NAMALWA (cell line): ENCODE data around the gene ZNF683.
"Not testable (repeated sequence)": the region's sequence is repeated elsewhere in the genome, so short reads cannot be mapped to it uniquely, and the experiment has no call there.

ENCODE experiments used
- DNase-seq: peaks from one replicate; pipeline ENCODE4 v3.0.0-alpha.2; 2015; ENCODE audit warnings: low spot score

The ZNF683 gene

GRCh38 chr1:26372611-26373010 is at the start of gene ZNF683:
TSS of gene ZNF683 (minus strand) at chr1:26372750. CDS start at chr1:26368571, 4,179 bp downstream.
- DNase-seq: not testable (repeated sequence)

- no peak for DNase-seq
Observed at GRCh38 chr1:26419494-26419893, 46.9 kb upstream of the ZNF683 start.

DNA sequence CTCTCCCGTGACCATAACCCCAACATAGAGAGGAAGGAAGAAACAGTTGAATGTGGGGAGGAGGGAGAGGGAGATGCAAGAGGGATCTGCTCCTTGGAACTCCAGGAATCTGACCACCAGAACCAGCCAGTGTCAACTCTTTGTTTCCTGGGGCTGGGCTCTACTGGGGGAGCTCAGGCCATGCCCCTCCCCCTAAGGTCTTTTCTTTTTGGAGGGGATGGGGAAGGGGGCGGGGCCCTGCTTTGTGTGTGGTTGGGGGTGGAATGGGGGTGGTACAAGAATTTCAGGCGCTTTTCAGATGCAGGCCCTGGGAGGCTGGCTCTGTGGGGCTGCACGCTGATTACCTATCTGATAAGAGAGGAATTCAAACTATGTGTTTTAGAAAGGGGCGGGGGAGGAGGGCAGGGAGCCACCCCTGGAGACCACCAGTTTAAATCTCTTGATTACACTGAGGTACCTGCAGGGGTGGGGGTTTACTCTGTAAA is 46.4 kb upstream of the ZNF683 start:
- no peak for DNase-seq

GRCh38 chr1:26417111-26417759 is 44.7 kb upstream of the ZNF683 start:
- peak; percentile 87 for DNase-seq

- DNase-seq: no peak
Observed at GRCh38 chr1:26413031-26413430, 40.5 kb upstream of the ZNF683 start.

GRCh38 chr1:26412180-26412840 is 39.8 kb upstream of the ZNF683 start:
- no peak for DNase-seq

- no peak for DNase-seq
Observed at GRCh38 chr1:26411624-26412074, 39.1 kb upstream of the ZNF683 start.

- no peak for DNase-seq
Observed at GRCh38 chr1:26410706-26411623, 38.4 kb upstream of the ZNF683 start, which contains the start of gene LIN28A. TSS of gene LIN28A (plus strand) at chr1:26410817. CDS start at chr1:26410892, 75 bp downstream.

DNA sequence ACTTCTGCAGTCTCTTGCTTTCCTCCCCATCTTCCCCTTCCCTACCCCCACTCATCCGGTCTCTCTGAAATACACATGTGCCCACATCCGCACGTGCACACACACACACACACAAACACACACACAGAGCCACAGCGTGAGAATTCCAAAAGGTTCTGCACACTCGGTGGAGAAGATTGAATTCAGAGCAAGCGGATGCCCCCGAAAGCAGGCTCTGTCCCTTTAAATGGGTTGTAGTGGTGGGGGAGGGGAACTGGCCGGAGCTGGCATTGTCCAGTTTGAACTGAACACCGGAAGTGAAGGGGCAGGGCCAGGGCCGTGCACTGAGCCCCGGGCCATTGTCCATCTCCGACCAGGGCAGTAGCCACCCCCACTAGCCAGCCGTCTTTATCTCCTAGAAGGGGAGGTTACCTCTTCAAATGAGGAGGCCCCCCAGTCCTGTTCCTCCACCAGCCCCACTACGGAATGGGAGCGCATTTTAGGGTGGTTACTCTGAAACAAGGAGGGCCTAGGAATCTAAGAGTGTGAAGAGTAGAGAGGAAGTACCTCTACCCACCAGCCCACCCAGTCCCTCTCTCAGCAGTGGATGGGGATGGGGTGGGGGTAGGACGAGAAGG is 36.7 kb upstream of the ZNF683 start:
- no peak for DNase-seq

DNA sequence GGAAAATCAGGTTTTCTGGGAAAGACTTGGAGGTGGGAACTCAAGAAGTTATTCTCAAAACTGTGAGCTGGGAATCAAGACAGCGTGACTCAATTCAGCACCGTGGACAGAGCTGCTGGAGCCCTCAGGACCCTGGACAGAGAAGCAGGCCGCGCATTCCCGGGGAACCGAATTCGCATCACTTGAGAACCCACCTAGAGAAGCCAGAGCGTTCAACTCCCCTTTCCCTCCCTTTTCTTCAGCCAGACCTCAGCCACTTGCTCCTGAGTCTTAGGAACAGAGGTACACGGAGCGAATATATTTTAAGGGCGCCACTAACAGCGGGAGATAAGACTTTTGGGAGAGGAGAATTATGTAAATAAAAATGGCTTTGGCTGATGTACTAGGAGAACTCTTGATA is 36.1 kb upstream of the ZNF683 start:
- DNase-seq: peak; percentile 59

- no peak for DNase-seq
Observed at GRCh38 chr1:26405281-26405915, 32.8 kb upstream of the ZNF683 start.

- DNase-seq: no peak
Observed at GRCh38 chr1:26404641-26405040, 32.1 kb upstream of the ZNF683 start.

GRCh38 chr1:26403656-26404055 is 31.1 kb upstream of the ZNF683 start:
- no peak for DNase-seq

GRCh38 chr1:26401891-26402290 is 29.3 kb upstream of the ZNF683 start:
- no peak for DNase-seq

DNA sequence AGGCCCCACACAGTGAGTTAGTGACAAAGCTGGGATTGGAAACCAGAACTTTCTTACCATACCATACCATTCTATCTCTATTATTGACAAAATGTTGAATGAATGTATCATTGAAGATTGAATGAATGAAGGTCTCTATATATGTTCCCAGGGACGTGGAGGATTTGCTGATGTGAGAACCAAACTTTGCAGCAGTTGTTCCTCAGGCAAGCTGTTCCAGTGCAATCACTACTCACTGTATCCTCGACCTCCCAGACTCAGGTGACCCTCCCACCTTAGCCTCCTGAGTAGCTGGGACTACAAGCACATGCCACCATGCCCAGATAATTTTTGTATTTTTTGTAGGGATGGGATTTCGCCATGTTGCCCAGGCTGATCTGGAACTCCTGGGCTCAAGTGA is 26.5 kb upstream of the ZNF683 start:
- no peak for DNase-seq

DNA sequence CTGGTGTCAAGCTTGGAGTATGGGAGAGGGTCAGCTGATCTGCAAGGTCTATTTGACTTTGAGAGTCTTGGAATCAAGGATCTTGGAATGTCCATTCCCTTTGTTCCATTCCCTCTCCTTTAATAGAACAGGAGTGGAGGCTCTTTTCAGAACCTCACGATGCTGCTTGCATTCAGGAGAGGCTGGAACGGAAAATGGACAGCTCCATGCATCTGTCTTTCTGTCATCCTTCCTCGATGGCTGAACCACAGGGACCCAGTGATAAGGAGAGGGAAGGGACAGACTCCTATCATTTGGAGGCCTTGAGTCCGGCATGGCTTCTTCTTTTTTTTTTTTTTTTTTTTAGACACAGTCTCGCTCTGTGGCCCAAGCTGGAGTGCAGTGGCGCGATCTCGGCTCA is 23.2 kb upstream of the ZNF683 start:
- DNase-seq: no peak

- peak; percentile 57 for DNase-seq
Observed at GRCh38 chr1:26391450-26391849, 18.9 kb upstream of the ZNF683 start.

GRCh38 chr1:26389604-26390247 is 17.2 kb upstream of the ZNF683 start:
- no peak for DNase-seq

- no peak for DNase-seq
Observed at GRCh38 chr1:26388791-26389445, 16.4 kb upstream of the ZNF683 start.

DNA sequence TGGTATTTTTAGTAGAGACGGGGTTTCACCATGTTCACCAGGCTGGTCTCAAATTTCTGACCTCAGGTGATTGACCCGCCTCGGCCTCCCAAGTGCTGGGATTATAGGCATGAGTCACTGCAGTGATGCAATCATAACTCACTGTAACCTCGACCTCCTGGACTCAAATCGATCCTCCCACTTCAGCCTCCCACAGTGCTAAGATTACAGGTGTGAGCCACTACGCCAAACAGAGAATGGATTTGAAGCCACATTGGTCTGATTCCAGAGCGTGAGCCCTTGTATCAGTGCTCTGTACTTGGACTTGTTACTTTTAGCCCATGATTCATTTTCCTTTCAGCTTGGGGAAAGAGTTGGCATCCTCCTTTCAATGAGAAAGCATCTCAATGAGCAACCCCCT is 14.9 kb upstream of the ZNF683 start:
- no peak for DNase-seq
